Natural killer cell (primary cell): ENCODE data around the gene ALG6. TPM values are rescaled to one million over a fixed set of nuclear protein-coding genes. Genes with fewer than 3 reads are reported as not detected.

Experiments
- ATAC-seq, 3 donors: fragments of 150-1000 bp in 2 of 3; fragments of 200-7000 bp in 1 of 3; cut with Tn5 transposase; 1 replicate in 1 of 3; 2 replicates in 2 of 3; pipeline ENCODE4 v1.10.0; 2021; ENCODE audit warnings: mild to moderate bottlenecking in 2 of 3, moderate library complexity in 2 of 3
- DNase-seq, 2 donors: peaks; one replicate each; pipeline versions ENCODE4 v3.0.0 to v3.0.0-alpha.2; 2013 to 2021; ENCODE audit warnings: mixed read lengths in 1 of 2
- H3K27ac ChIP-seq: one replicate; pipeline ENCODE4 v1.5.1; 2013; ENCODE audit warnings: mild to moderate bottlenecking, low read length
- H3K27me3 ChIP-seq: one replicate; pipeline ENCODE4 v1.6.1; 2013; ENCODE audit warnings: low read length; ENCODE audit not compliant: control insufficient read depth, insufficient read depth
- H3K36me3 ChIP-seq: one replicate; pipeline ENCODE4 v1.6.1; 2013; ENCODE audit warnings: low read length; ENCODE audit not compliant: control insufficient read depth, insufficient read depth
- H3K4me1 ChIP-seq: one replicate; pipeline ENCODE4 v1.6.1; 2013; ENCODE audit warnings: low read length; ENCODE audit not compliant: control insufficient read depth, insufficient read depth
- H3K4me3 ChIP-seq: one replicate; pipeline ENCODE4 v1.5.1; 2013; ENCODE audit warnings: low read length
- H3K9me3 ChIP-seq: one replicate; pipeline ENCODE4 v1.6.1; 2013; ENCODE audit warnings: low read length; ENCODE audit not compliant: control insufficient read depth, insufficient read depth
- H3K27ac Mint-ChIP-seq, 2 donors: one replicate each; pipeline ENCODE4 v1.8.0; 2022; ENCODE audit warnings: mild to moderate bottlenecking in 2 of 2, mixed read lengths in 2 of 2, moderate library complexity in 1 of 2
- H3K27me3 Mint-ChIP-seq, 2 donors: one replicate each; pipeline ENCODE4 v1.8.0; 2022; ENCODE audit warnings: low read depth in 2 of 2, mixed read lengths in 2 of 2
- H3K36me3 Mint-ChIP-seq: one replicate; pipeline ENCODE4 v1.8.0; 2022; ENCODE audit warnings: mixed read lengths
- H3K4me1 Mint-ChIP-seq, 2 donors: one replicate each; pipeline ENCODE4 v1.8.0; 2022; ENCODE audit warnings: mixed read lengths in 2 of 2
- H3K4me3 Mint-ChIP-seq: one replicate; pipeline ENCODE4 v1.8.0; 2022; ENCODE audit warnings: mild to moderate bottlenecking, moderate library complexity, mixed read lengths
- H3K9me3 Mint-ChIP-seq, 2 donors: one replicate each; pipeline ENCODE4 v1.8.0; 2022; ENCODE audit warnings: mixed read lengths in 2 of 2
- CTCF ChIP-seq: fragments of 200-600 bp; IDR thresholded peaks from one replicate; pipeline ENCODE4 v1.8.0; 2022; ENCODE audit warnings: antibody characterized with exemption
- WGBS: methylation state at CpG from one replicate; pipeline ENCODE4 v1.1.7; 2013; ENCODE audit warnings: missing lambda C conversion rate; ENCODE audit not compliant: insufficient coverage; 5-methylcytosine and 5-hydroxymethylcytosine counted together
- intact Hi-C: fragments of 100-400 bp; cut with micrococcal nuclease; formaldehyde crosslinking; loops from one replicate; pipeline ENCODE4 v1.14.2; 2022
- total RNA-seq, 4 donors: library from RNA; stranded (reverse); fragments of 120-200 nt in 1 of 4; gene quantifications; one replicate each; pipeline versions ENCODE4 v1.2.3 to v1.2.4, GENCODE V29; 2013 to 2022

The ALG6 gene
- total RNA-seq, 3 donors from 2014 or later (not counting 1 experiment from before 2014, with no cell fraction given) = 21.3 to 28.0 (median 23.4) TPM

- H3K9me3 Mint-ChIP-seq = peaks cover 3 to 4% of the 10 kb centered on the region in 2 donors
- peaks cover 16% of the 10 kb centered on the region for H3K36me3 Mint-ChIP-seq
- H3K9me3 ChIP-seq = peaks cover 44% of the 10 kb centered on the region
- 6% methylated on average over 12 of the region's 12 CpGs for WGBS
- no peak overlapping the region for H3K27ac ChIP-seq
- no peak overlapping the region for H3K4me3 ChIP-seq
- intact Hi-C loops = no loop called here
- peaks cover 53% of the 10 kb centered on the region for H3K4me1 ChIP-seq
- H3K4me1 Mint-ChIP-seq = peaks cover 28 to 35% of the 10 kb centered on the region in 2 donors
- peak overlapping the region; percentile 54 to 82 for H3K27ac Mint-ChIP-seq
- DNase-seq = no peak
- H3K27me3 Mint-ChIP-seq = peaks cover 61 to 65% of the 10 kb centered on the region in 2 donors
- TF ChIP-seq CTCF = no peak
- H3K4me3 Mint-ChIP-seq = peak overlapping the region; percentile 86
- H3K27me3 ChIP-seq = peaks cover 77% of the 10 kb centered on the region
- H3K36me3 ChIP-seq = no peaks in the 10 kb centered on the region
- no peak for ATAC-seq
Measured at GRCh38 chr1:63321785-63322113, 45.7 kb upstream of the ALG6 start.

- Histone ChIP-seq H3K36me3 (no peaks in the 10 kb centered on the region), H3K27ac (no peak within 1 kb of the TSS), H3K27me3 (peaks cover 80% of the 10 kb centered on the region), H3K4me1 (peaks cover 48% of the 10 kb centered on the region), H3K4me3 (peak within 1 kb of the TSS; percentile 39), H3K9me3 (peaks cover 48% of the 10 kb centered on the region)
- DNase-seq (peak; percentile 42 to 47), ATAC-seq (peak; percentile 36 to 45 (median 37))
- Mint-ChIP-seq H3K27me3 (peaks cover 66 to 71% of the 10 kb centered on the region in 2 donors), H3K4me1 (peaks cover 32 to 39% of the 10 kb centered on the region in 2 donors), H3K36me3 (peaks cover 21% of the 10 kb centered on the region), H3K4me3 (peak within 1 kb of the TSS; percentile 89), H3K9me3 (peaks cover 3 to 4% of the 10 kb centered on the region in 2 donors), H3K27ac (peak within 1 kb of the TSS; percentile 54 to 82)
- intact Hi-C loops = no loop called here
- TF ChIP-seq CTCF = no peak
- WGBS = 4% methylated on average over 83 of the region's 85 CpGs
Measured at GRCh38 chr1:63322114-63322943, 45.1 kb upstream of the ALG6 start, which contains the start of gene FOXD3. Gene FOXD3 (plus strand): TSS chr1:63322567. CDS start chr1:63323059, 492 bp downstream.

- WGBS = 5% methylated on average over 104 of the region's 104 CpGs
- peak; percentile 51 to 63 (median 59) for ATAC-seq
- peaks cover 3 to 7% of the 10 kb centered on the region in 2 donors for H3K9me3 Mint-ChIP-seq
- Histone ChIP-seq H3K27ac (no peak overlapping the region), H3K9me3 (peaks cover 47% of the 10 kb centered on the region), H3K27me3 (peaks cover 80% of the 10 kb centered on the region), H3K4me3 (peak overlapping the region; percentile 24), H3K36me3 (no peaks in the 10 kb centered on the region), H3K4me1 (peaks cover 42% of the 10 kb centered on the region)
- H3K36me3 Mint-ChIP-seq = peaks cover 29% of the 10 kb centered on the region
- H3K27ac Mint-ChIP-seq = no peak overlapping the region
- H3K4me1 Mint-ChIP-seq = peaks cover 31 to 38% of the 10 kb centered on the region in 2 donors
- DNase-seq = peak; percentile 39 to 67
- intact Hi-C loops = no loop called here
- peaks cover 71 to 73% of the 10 kb centered on the region in 2 donors for H3K27me3 Mint-ChIP-seq
- peak overlapping the region; percentile 89 for H3K4me3 Mint-ChIP-seq
- no peak for TF ChIP-seq CTCF
Measured at GRCh38 chr1:63322944-63323864, 44.2 kb upstream of the ALG6 start.
